SU-DHL-6 (cell line): ENCODE results near the gene EGFL7.

Experiments
- H2AFZ ChIP-seq: fragments of 200-600 bp; sonication (generic); 2 replicates; pipeline ENCODE4 v1.6.1; 2014; ENCODE audit warnings: low read depth, mild to moderate bottlenecking, moderate library complexity, mixed read lengths, antibody characterized with exemption, low read length; ENCODE audit not compliant: severe bottlenecking
- H3F3A ChIP-seq: fragments of 200-600 bp; shearing (Covaris generic); 2 replicates; pipeline ENCODE4 v1.6.0; 2016; ENCODE audit warnings: antibody characterized with exemption, mild to moderate bottlenecking; ENCODE audit not compliant: insufficient read depth
- H3K27ac ChIP-seq: fragments of 200-600 bp; sonication (generic); 2 replicates; pipeline ENCODE4 v1.5.1; 2016; ENCODE audit warnings: low read depth, mild to moderate bottlenecking, low read length, moderate library complexity, mixed read lengths
- H3K27me3 ChIP-seq: fragments of 200-600 bp; sonication (generic), shearing (Covaris generic); 2 replicates; pipeline ENCODE4 v1.6.0; 2014; ENCODE audit warnings: mild to moderate bottlenecking, low read length
- H3K36me3 ChIP-seq: fragments of 200-600 bp; sonication (generic); 2 replicates; pipeline ENCODE4 v1.6.1; 2014; ENCODE audit warnings: mild to moderate bottlenecking, low read length, mixed read lengths
- H3K4me2 ChIP-seq: fragments of 300-600, 200-600 bp; shearing (Covaris generic), sonication (generic); 2 replicates; pipeline ENCODE4 v1.6.0; 2014; ENCODE audit warnings: low read length, low read depth, mild to moderate bottlenecking; ENCODE audit not compliant: poor library complexity, severe bottlenecking
- H3K4me3 ChIP-seq: fragments of 200-600 bp; sonication (generic); 2 replicates; pipeline ENCODE4 v1.5.1; 2014; ENCODE audit warnings: antibody characterized with exemption, low read length, mild to moderate bottlenecking, mixed read lengths; ENCODE audit not compliant: insufficient read depth, poor library complexity, severe bottlenecking
- H3K79me2 ChIP-seq: fragments of 200-600 bp; sonication (generic); 2 replicates; pipeline ENCODE4 v1.6.1; 2014; ENCODE audit warnings: mild to moderate bottlenecking, low read length, moderate library complexity; ENCODE audit not compliant: insufficient read depth
- H3K9ac ChIP-seq: fragments of 200-600 bp; sonication (generic); 2 replicates; pipeline ENCODE4 v1.7.0; 2014; ENCODE audit warnings: mild to moderate bottlenecking, low read length
- H3K9me2 ChIP-seq: fragments of 200-600 bp; sonication (generic); replicated peaks from 2 replicates; pipeline ENCODE4 v1.6.1; 2014; ENCODE audit warnings: low read length; ENCODE audit not compliant: insufficient read depth
- H3K9me3 ChIP-seq: fragments of 200-600 bp; sonication (generic); 2 replicates; pipeline ENCODE4 v1.6.1; 2014; ENCODE audit warnings: low read length, mixed read lengths; ENCODE audit not compliant: insufficient read depth
- H4K20me1 ChIP-seq: fragments of 200-600 bp; sonication (generic); 2 replicates; pipeline ENCODE4 v1.6.1; 2014; ENCODE audit warnings: low read depth, mild to moderate bottlenecking, antibody characterized with exemption, low read length, moderate library complexity, mixed read lengths
- EZH2phosphoT487 ChIP-seq: fragments of 200-600 bp; sonication (generic), shearing (Covaris generic); conservative IDR thresholded peaks from 2 replicates; pipeline ENCODE4 v1.6.1; 2018; ENCODE audit warnings: mild to moderate bottlenecking, antibody characterized with exemption, low read length, moderate library complexity, mixed read lengths
- TF ChIP-seq, protein P1 (sequence below): fragments of 200-600 bp; sonication (generic); IDR thresholded peaks from one replicate; pipeline ENCODE4 v1.5.1; 2017; ENCODE audit warnings: antibody characterized with exemption, mild to moderate bottlenecking, low read length, moderate library complexity; ENCODE audit not compliant: insufficient read depth, poor library complexity, severe bottlenecking

Gene EGFL7

GRCh38 chr9:136645352-136645902 lies 17.3 kb upstream of the EGFL7 start:
- TF ChIP-seq EZH2phosphoT487, result no peak
- TF ChIP-seq, protein P1, sequence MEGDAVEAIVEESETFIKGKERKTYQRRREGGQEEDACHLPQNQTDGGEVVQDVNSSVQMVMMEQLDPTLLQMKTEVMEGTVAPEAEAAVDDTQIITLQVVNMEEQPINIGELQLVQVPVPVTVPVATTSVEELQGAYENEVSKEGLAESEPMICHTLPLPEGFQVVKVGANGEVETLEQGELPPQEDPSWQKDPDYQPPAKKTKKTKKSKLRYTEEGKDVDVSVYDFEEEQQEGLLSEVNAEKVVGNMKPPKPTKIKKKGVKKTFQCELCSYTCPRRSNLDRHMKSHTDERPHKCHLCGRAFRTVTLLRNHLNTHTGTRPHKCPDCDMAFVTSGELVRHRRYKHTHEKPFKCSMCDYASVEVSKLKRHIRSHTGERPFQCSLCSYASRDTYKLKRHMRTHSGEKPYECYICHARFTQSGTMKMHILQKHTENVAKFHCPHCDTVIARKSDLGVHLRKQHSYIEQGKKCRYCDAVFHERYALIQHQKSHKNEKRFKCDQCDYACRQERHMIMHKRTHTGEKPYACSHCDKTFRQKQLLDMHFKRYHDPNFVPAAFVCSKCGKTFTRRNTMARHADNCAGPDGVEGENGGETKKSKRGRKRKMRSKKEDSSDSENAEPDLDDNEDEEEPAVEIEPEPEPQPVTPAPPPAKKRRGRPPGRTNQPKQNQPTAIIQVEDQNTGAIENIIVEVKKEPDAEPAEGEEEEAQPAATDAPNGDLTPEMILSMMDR, result no peak
- Histone ChIP-seq H3F3A (no peaks in the 10 kb centered on the region), H3K9ac (no peak overlapping the region), H3K27me3 (no peaks in the 10 kb centered on the region), H3K79me2 (no peaks in the 10 kb centered on the region), H3K4me3 (no peak overlapping the region), H3K4me2 (no peak overlapping the region), H3K27ac (no peak overlapping the region), H3K36me3 (no peaks in the 10 kb centered on the region), H3K9me3 (no peaks in the 10 kb centered on the region), H3K9me2 (no peaks in the 10 kb centered on the region), H4K20me1 (no peaks in the 10 kb centered on the region), H2AFZ (no peak overlapping the region)

GRCh38 chr9:136645903-136646754 lies 16.6 kb upstream of the EGFL7 start:
- H3K9ac ChIP-seq, result no peak overlapping the region
- no peaks in the 10 kb centered on the region for H3K79me2 ChIP-seq
- TF ChIP-seq, protein P1, result no peak
- no peak for TF ChIP-seq EZH2phosphoT487
- H3K4me3 ChIP-seq, result no peak overlapping the region
- H3K9me3 ChIP-seq, result no peaks in the 10 kb centered on the region
- no peaks in the 10 kb centered on the region for H3F3A ChIP-seq
- H4K20me1 ChIP-seq, result no peaks in the 10 kb centered on the region
- H3K9me2 ChIP-seq, result no peaks in the 10 kb centered on the region
- H3K27me3 ChIP-seq, result no peaks in the 10 kb centered on the region
- no peak overlapping the region for H3K4me2 ChIP-seq
- no peak overlapping the region for H2AFZ ChIP-seq
- H3K36me3 ChIP-seq, result no peaks in the 10 kb centered on the region
- no peak overlapping the region for H3K27ac ChIP-seq

DNA sequence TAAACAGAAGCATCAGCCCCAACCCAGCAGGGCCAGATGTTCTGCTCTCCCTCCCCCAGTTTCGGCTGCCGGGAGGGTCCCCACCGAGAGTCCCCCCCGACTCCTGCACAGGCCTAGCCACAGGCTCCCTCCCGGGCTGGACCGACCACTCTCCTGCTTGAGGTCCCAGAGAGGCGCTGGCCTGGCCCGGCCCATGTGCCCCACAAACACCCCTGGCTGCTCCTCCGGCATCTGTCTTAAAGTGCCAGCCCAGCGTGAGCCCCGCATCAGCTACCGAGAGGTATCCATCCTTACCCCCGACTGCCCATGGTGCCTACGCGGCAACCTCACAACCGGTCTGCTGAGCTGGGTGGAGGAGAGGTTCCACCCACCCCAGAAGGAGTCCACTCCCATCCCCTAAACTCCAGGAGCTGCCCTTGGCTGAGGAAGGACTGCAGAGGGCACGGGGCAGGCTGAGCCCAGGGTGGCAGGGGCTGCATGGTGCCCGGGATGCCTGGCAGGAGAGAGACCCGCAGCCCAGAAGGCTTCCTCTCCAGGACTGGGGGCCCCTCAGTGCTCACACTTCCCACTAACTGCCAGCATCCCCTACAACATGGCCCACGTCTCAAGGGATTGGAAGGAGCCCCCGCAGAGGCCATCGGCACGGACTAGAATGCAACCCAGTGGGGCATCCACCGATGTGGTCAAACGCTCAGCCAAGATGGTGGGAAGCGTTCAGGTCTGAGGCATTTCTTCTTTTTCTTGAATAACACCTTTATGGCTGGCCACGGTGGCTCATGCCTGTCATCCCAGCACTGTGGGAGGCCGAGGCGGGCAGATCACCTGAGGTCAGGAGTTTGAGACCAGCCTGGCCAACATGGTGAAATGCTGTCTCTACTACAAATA lies 15.6 kb upstream of the EGFL7 start:
- Histone ChIP-seq H3K9me3 (no peaks in the 10 kb centered on the region), H4K20me1 (no peaks in the 10 kb centered on the region), H3K9me2 (no peaks in the 10 kb centered on the region), H3K79me2 (no peaks in the 10 kb centered on the region), H2AFZ (no peak overlapping the region), H3K36me3 (no peaks in the 10 kb centered on the region), H3K27ac (no peak overlapping the region), H3K4me2 (no peak overlapping the region), H3K9ac (no peak overlapping the region), H3K4me3 (no peak overlapping the region), H3K27me3 (no peaks in the 10 kb centered on the region), H3F3A (no peaks in the 10 kb centered on the region)
- no peak for TF ChIP-seq EZH2phosphoT487
- TF ChIP-seq, protein P1, result no peak
